ENCODE data around the gene CAMK1D.

CAMK1D gene

GRCh38 chr10:12602521-12602920, 253.2 kb downstream of the CAMK1D start:
- no peak for DNase-seq

DNA sequence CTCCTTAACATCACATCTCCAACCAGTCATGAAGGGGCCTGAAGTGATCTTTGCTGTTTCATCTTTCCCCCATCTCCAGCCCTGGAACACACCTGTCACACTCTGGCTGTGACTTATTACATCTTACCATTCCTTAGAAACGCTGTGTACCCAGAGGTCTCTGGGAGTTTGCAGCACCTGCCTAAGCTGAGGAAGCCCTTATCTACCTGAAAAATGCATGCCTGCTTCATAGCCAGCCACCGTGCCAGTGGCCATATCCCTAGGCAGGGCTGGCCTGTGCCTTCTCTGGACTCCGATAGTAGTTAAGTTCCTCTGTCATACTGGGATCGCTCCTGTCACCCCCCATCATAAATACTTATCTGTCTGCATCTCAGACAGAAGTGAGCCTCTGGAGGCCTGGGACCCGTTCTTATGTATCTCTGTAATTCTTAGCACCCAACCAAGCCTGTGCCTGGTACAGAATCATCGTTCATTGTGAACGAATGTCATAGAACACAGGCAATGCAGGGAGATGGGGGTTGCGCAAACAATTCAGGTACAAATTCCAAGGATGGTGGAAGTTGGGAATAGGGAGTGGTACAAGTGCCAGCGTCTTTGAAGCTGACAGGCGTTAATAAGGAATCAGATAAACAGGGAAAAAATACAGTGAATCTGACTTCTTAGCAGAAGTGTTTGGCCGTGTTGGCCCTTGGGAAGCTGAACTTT, 254.6 kb downstream of the CAMK1D start:
- no peak for DNase-seq

DNA sequence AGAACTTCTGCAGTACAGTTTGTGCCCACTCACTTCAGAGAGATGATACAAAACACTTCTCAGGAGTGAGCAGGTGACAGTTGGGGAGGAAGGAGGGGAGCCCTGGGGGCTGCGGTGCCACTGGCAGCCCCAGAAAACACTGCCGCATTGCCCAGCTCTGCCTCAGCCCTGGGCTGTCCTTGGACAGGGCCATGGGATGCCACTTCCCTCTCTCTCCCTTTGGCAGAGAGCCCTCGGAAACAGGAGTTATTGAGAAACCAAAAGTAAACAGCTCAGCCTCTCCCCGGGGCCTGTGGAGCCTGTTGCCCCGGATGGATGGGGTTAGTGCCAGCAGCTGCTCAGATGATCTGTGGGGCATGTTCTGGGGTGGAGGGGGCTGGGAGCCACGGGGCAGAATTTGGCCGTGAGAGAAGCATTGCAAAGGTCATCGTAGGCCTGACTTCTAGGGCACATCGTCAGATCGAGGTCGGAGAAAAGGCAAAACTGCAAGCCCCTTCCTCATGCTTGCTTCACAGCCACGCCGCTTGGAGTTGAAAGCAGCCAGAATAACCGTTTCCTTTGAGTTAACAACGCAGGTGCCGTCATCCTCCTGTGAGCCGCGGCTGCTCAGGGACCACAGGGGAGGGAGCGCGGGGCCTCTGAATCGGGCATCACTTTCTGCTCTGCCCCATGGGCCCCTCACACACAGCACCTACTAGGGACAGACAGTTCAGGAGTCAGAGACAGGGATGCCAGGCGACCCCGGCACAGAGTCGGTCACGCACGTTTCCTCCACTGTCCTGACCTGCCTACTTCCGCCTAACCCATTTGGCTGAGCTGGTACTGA, 256.4 kb downstream of the CAMK1D start:
- peak; percentile 77 for DNase-seq

GRCh38 chr10:12606461-12606860, 257.1 kb downstream of the CAMK1D start:
- DNase-seq, result no peak

GRCh38 chr10:12608761-12609160, 259.4 kb downstream of the CAMK1D start:
- DNase-seq, result no peak

DNA sequence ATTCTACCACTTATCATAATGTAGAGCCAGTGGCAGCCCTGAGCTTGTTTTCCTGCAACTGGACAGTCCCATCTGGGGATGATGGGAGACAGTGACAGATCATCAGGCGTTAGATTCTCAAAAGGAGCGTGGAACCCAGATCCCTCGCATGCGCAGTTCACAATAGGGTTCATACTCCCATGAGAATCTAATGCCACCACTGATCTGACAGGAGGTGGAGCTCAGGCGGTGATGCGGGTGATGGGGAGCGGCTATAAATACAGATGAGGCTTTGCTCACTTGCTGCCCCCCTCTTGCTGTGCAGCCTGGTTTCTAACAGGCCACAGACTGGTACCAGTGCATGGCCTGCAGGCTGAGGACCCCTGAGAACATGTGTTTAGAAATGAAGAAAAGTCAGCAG, 260.1 kb downstream of the CAMK1D start:
- DNase-seq, result no peak

- no peak for DNase-seq
Observed at GRCh38 chr10:12613136-12613535, 263.8 kb downstream of the CAMK1D start.

DNA sequence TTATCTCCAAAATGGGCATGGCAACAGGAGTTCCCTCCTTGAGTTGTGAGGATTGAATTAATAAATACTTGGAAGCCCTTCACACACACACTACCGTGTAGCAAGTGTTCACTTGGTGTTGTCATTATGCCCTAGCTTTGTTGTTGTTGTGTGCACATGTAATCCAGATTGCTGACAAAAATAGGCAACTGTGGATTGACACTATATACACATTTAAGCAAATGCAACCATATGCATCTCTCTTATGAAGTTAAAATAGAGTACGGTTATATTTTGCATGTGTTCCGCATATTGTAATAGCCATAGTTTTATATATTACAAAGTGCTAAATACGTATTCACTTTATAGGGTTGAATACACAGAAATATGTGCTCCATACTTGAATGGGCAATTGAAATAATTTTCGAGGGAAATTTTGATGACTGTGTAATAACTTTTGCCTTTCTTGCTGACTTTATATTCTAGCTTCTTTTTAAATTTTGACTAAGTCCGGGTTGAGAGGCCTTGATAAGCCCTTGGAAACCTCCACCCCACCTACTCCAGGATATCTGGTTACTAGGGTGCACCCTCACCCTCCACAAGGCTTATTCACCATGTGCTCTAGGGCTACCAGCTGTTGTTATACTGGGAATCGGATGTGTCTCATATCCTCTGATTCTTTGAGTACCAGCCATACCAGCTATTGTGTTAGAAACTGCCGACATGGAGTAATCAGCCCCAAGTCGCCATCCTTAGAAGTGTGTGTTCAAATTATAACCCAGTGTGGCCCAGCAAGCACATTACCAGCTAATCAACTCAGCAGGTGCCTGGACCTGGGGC, 265.0 kb downstream of the CAMK1D start:
- no peak for DNase-seq

DNA sequence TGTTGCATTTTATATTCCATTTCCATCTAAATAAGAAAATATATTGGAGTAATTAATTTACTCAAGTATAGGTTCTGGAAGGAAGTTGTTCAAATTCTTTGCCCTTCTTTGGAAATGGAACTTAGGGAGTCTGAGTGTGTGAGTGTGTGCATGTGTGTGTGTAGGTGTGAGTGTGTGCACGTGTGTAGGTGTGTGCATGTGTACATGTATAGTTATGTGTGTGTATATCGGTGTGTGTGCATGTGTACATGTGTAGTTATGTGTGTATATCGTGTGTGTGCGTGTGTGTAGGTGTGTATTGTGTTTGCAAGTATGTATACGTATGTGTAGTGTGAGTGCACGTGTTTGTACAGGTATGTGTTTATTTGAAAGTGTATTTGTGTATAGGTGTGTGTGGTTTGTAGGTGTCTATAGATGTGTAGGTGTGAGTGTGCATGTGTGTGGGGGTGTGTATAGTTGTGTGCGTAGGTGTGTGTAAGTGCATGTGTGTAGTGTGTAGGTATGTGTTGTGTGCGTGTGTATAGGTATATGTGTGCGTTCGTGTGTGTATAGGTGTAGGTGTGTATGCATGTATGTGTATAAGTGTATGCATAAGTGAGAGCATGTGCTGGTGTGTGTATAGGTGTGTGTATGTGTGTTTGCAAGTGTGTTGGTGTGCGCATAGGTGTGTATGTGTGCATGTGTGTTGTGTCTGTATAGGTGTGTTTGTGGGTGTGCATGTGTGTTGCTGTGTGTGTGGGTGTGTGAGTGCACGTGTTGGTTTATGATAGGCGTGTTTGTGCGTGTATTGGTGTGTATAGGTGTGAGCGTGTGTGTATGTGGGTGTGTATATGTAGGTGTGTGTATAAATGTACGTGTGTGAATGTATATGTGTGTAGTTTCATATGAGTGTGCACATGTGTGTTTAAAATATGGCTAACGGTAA, 266.2 kb downstream of the CAMK1D start:
- no peak for DNase-seq

DNA sequence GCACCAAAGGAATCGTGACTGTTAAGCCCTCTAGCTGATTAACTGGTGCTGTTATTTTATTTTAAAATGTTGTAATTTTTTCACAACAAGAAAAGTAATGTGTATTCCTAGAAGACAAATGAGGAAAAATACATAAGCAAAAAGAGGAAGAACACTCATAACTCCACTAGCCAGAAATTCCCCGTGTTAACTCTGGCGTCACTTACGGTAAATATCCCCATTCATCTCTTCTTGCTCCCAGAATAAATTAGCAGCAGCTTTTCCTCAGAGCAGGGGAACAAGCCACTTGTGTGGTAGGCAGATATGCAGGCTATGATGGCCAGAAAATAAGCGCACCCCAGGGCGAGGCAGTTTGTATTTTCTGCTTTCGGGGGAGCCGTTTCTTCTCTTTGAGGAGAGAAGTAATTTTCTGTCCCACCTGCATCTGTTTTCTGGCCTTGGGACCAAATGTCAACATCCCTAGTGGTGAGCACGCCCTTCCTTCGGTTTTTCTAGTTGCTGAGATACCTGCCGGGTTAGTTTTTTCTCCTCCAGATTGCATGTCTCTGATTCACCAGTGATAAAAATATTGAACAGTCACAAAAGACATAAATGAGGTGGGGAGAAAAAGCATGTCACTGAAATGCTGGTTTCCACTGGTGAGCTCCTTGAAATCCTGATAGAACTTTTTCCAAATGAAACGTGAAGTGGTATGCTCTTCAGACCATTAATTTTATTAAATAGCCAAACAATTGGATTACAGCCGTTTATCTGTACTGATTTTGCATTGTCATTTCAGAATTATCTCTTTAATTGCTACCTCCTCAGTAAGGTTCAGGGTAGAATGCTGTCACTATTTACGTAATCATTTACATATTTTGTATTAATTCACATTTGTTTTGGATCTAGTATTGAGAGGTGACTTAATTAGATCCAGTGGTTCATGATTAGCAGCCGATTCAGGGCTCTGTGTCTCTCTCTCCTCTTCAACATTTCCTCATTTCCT, 268.1 kb downstream of the CAMK1D start:
- DNase-seq, result no peak

GRCh38 chr10:12622016-12622415, 272.7 kb downstream of the CAMK1D start:
- DNase-seq, result no peak

GRCh38 chr10:12622691-12623090, 273.3 kb downstream of the CAMK1D start:
- no peak for DNase-seq

- no peak for DNase-seq
Observed at GRCh38 chr10:12625393-12626023, 276.2 kb downstream of the CAMK1D start.

DNA sequence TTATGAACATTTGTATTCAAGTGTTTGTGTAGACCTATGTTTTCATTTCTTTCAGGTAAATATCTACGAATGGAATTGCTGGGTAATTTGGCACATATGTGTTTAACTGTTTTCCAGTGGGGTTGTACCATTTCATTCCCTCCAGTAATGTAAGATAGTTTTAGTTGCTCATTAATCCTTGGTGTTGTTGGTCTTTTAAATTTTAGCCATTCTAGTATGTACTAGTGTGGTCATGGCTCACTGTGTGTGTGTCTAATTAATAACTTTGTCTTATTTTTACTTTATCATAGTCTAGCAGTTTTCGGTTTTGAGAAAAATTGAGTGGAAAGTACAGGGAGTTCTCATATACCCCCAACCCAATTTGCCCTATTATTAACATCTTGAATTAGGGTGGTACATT, 278.8 kb downstream of the CAMK1D start:
- no peak for DNase-seq

DNA sequence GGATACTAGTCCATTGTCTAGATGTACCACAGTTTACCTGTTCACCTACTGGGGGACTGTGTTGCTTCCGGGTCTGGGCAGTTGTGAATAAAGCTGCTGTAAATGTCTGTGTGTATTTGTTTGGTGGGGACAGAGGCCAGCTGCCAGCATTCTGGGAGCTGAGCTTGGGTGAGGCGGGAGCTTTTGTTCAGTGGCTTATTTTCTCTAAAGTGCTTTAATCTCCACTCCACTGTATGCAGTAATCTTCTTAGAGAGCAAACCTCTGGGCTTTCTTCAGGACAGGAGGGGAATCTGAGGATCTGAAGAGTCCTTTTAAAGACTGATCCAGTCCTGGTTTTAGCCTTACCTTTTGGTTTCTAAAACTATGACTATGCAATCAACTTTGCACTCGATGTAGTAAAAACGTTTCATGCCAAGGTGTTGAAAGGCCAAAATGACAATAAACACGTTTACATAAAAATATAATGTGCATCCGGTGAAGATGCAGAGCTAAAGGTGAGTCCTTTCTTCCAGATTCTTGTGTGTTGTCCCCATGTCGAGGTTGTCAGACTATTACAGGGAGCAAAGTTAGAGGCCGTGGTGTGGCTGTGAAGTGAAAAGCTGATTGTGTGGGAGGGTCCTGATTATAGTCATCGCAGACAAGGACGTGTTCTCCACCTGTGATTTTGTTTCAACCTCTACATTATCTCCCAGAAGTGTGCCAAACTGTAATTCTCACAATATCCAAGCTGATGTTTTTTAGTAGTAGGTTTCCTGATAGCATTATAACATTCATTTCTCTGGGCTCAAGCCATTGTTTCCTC, 279.8 kb downstream of the CAMK1D start:
- no peak for DNase-seq

GRCh38 chr10:12629767-12630165, 280.4 kb downstream of the CAMK1D start:
- no peak for DNase-seq

DNA sequence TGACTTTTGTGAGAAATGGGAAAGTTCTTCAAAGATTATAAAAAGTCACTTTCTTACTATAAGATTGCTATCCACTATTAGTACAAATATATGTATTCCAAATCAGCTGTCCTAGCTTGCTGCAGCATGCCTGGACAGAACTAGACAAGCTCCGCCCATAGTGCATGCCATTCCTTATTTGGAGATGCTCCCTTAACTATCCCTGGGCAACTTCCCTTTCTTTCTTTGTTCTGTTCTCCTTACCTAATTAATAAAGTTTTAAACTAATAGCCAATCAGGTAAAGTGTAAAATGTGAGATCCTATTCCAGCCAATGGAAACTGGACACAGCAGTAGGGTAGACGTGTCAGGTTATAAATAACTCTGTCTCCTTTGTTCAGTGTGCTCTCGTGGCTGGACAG, 281.9 kb downstream of the CAMK1D start:
- DNase-seq, result no peak

DNA sequence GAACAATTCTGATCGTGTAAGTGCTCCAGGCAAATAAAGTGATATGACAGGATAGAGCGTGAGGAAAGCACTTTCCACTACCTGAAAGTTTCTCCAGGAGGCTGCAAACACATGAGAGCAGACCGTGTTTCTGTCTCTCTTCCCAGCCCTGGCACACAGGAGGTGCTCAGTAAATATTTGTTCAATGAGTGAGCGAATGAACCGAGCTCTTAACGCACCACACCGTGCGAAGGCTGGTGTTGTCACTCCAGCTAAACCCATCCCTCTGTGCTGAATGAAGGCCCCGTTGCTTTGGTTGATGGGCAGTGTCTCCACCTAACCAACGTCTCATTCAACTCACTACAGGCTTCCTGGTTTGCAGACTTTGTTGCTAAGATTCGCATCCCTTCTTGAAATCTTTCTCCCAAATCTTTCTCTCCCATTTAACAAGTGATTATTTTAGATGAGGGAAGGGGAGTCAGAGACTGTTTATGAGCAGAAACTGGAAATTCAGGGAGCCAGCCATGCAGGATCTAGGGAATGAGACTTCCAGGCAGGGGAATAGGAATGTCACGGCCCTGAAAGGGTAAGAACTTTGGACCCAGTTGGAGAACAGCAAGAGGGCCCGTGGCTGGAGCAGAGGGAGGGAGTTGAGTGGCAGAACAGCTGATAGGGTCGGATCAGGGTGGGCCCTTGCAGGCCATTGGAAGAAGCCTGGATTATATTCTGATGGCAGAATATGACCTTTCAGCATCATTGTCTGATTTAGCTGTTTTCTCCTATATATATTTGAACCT, 282.6 kb downstream of the CAMK1D start:
- DNase-seq, result no peak

Measured in central memory CD4-positive, alpha-beta T cell (primary cell).